Caki2 (cell line): ENCODE results near the gene VARS2. TPM values are rescaled to one million over a fixed set of nuclear protein-coding genes. Genes with fewer than 3 reads are reported as not detected.
"Not testable (repeated sequence)": the region's sequence is repeated elsewhere in the genome, so short reads cannot be mapped to it uniquely, and the experiment has no call there.

Experiments
- DNase-seq: peaks from one replicate; pipeline ENCODE4 v3.0.0-alpha.2; 2015; ENCODE audit warnings: low read depth
- in situ Hi-C: cut with HindIII; loops from 2 replicates; pipeline ENCODE4 v1.10.0; 2016; ENCODE audit warnings: low sequenced_read_pairs, low pct_unique_long_range_greater_than_20kb, mixed read lengths
- total RNA-seq: library from RNA; depleted of rRNA; stranded (reverse); fragments of >200 nt; shearing (Covaris generic); gene quantifications from 2 replicates; pipeline ENCODE4 v1.2.3, GENCODE V29; 2014; ENCODE audit warnings: low replicate concordance; rRNA removed

Gene VARS2
- 29.5 and 43.7 TPM in 2 replicates for total RNA-seq

DNA sequence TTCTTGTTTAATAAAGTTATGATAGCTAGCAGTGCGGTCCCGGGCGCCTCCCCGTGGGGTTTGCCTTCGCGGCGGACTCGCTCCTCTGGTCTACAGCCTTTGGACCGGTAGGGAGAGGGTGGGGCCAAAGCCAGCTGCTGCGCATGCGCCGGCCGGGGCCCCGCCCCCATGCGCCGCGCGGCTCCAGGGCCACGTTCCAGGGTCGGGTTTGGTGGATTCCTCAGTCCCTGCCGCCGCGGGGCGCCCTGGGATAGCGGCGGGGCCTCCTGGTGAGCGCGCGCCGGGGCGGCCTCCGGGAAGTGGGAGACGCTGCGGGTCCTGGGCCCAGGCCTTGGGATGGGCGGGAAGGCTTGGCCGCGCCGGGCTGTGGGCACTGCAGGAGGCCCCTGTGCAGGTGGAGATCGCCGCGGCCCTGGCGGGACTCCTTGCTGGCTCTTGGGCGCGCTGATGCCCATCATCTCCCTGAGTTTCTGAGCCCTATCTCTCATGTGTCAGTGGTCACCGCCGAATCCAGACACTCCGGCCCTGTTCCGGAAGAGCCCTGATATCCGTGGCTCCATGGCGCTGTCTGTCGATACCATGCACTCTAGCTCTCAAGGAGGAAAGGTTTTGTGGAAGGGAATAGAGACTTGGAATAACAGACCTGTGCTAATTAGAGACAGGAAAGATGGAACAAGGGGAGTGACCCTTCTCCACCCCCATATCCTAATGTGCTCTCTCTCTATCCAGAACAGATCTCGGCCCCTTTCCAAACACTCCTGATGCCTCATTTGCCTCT is at the start of gene VARS2:
Gene VARS2 (plus strand): TSS at position 163 of the 778 bp plus-strand sequence. CDS start 599 bp downstream, at position 762.
- in situ Hi-C loops = no loop called here
- DNase-seq = peak; percentile 97

DNA sequence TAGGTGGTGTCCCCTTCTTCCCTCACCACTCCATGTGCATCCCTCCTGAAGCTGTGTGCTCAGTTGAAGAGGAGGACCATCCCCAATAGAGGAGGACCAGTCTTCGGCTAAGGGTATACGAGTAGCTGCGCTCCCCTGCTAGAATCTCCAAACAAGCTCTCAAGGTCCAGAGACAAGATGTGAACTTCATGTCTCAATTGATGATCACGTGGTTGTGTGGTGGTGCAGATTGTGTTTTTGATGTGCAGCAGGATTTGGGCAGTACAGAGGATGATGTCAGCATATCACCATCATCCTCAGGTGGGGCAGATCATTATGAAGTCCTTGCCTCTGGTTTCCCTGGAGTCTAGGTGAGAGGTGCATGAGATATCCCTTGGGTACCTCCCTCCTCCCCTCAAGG is 49.7 kb upstream of the VARS2 start:
- DNase-seq = no peak
- in situ Hi-C loops = no loop called here

DNA sequence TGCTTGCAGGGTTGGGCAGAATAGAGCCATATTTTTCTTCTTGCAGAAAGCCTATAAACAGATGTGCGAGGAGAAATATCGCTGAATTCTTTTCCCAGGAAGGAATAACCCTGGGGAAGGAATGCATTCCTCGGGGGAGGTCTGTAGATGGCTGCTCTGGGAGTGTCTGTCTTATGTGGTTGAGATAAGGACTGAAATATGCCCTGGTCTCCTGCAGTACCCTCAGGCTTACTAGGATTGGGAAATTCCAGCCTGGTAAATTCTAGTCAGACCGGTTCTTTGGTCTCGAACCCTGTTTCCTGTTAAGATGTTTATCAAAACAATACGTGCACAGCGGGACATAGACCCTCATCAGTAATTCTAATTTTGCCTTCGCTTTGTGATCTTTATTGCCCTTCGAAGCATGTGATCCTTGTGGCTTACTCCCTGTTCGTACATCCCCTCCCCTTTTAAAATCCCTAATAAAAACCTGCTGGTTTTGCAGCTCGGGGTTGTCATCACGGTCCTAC is 44.7 kb upstream of the VARS2 start:
- in situ Hi-C loops, DNase-seq: not testable (repeated sequence)

DNA sequence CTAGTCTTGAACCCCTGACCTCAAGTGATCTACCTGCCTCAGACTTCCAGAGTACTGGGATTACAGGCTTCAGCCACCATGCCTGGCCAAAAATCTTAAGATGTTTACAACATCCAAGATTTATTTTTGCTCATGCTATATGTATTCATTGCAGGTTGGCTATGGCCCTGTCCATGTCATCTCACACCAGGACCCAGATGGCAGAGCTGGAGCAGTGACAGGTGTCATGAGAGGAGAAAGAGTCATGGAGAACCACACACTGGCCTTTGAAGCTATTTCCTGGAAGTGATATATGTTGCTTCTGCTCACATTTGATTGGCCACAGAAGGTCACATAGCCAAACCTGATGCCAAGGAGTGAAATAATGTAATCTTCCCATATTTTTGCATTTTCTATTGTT is 43.5 kb upstream of the VARS2 start:
- in situ Hi-C loops = no loop called here

DNA sequence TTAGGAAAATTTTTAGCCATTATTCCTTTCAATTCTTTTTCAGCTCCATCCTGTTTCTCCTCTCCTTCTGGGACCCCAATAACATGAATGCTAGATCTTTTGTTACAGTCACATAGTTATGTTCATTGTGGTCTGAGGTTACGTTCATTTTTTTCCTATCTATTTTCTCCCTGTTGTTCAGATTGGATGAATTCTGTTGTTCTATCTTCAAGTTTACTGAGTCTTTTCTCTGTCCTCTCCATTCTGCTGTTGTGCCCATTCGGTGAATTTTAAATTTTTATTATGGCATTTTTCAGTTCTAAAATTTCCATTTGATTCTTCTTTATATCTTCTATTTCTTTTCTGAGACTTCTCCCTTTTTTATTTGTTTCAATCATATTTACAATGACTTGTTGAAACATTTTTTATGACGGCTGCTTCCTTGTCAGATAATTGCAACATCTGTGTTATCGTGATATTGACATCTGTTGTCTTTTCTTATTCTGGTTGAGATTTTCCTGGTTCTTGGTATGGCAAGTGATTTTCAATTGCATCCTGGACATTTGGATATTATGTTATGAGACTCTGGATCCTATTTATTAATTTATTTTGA is 42.4 kb upstream of the VARS2 start:
- in situ Hi-C loops = no loop called here

More for the DNA sequence above, 43.5 kb upstream of the VARS2 start:
- no peak for DNase-seq

DNA sequence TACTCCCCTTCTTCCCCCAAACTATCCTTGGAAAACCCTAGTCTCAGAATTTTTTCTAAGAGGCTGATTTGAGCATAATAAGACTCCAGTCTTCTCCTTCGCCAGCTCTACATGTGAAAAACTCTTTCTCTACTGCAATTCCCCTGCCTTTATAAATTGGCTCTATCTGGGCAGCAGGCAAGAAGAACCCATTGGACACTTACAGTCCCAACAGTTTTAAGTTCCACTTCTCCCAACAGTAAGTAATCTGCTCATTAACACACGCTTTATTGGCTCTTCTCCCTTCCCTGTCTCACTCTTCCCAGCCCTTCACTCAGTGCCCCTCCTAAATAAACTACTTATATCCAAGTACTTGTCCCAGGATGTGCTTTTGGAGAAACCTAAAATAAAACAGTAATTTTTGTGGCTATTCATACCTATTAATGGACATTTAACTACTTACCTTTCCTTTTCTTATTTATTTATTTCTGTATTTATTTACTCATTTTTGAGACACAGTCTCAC is 40.8 kb upstream of the VARS2 start:
- in situ Hi-C loops = no loop called here
- DNase-seq = no peak

More for the DNA sequence above, 42.4 kb upstream of the VARS2 start:
- no peak for DNase-seq

DNA sequence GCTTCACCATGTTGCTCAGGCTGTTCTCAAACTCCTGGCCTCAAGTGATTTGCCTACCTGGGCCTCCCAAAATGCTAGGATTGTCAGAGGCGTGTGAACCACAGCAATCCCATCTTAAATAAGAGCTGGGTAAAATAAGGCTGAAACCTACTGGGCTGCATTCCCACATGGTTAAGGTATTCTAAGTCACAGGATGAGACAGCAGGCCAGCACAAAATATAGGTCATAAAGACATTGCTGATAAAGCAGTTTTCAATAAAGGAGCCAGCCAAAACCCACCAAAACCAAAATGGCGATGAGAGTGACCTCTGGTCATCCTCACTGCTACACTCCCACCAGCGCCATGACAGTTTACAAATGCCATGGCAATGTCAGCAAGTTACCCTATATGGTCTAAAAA is 40.2 kb upstream of the VARS2 start:
- DNase-seq, in situ Hi-C loops: not testable (repeated sequence)

DNA sequence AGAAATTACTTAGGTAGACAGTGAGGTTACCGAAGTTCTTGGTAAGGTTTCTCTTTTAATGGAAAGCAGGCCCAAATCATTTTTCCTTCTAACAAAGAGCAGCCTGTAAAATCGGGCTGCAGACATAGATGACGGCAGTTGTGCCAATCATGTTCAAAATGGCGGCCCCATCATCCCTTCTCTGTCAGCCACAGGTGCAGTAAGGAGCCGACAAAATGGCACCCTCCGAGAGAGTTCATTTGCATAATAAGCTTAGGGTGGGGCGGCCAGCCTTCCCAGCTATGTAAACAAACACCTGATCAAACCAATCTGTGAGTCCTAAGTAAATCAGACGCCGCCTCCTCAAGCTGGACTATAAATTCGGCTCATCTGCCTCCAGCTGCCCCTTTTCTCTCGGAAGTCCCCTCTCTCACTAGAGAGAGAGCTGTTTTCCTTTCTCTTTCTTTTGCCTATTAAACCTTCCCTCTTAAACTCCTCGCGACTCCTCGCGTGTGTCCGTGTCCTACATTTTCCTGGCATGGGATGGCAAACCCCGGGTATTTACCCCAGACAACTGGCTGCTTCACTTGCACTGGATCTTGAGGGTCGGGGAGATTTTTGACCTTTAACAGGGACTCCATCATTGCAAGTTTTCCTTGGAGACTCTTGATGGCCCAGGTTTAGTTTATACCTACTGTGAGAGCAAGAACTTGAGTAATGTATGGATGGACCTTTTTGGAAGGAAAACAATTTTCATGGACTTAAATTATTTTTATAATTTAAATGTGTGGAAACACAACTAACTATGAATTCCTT is 38.6 kb upstream of the VARS2 start:
- in situ Hi-C loops = no loop called here
- no peak for DNase-seq

DNA sequence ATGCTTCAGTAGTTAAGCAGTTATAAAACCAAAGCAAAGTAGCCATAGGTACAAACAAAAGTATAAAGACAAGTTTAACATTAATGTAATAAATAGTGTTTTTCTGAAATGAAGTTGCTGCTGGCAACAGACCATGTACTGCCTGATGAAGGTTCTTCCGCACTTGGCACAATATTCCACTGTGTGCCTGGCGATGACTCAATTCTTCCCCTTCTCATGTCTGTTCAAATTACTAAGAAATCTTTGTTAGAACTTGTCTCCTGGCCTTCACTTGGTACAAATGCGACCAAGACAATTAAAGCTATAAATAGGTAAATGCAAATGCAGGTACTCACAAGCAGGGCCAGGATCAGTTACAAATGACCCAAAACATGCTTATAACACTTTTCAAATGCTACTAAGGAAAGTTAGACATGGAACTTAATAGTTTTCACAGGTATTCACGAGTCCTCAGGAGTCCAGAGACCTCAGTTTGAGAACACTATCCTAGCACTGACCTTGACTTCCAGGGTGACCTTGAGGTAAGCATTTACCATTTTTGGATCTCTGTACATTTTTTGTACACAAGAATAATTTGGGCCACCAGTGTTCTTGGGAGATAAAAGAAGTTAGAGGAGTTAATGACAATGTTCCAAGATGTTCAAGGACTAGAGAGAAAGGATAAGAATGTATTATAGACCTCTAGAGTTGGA is 37.9 kb upstream of the VARS2 start:
- no peak for DNase-seq
- in situ Hi-C loops = no loop called here

DNA sequence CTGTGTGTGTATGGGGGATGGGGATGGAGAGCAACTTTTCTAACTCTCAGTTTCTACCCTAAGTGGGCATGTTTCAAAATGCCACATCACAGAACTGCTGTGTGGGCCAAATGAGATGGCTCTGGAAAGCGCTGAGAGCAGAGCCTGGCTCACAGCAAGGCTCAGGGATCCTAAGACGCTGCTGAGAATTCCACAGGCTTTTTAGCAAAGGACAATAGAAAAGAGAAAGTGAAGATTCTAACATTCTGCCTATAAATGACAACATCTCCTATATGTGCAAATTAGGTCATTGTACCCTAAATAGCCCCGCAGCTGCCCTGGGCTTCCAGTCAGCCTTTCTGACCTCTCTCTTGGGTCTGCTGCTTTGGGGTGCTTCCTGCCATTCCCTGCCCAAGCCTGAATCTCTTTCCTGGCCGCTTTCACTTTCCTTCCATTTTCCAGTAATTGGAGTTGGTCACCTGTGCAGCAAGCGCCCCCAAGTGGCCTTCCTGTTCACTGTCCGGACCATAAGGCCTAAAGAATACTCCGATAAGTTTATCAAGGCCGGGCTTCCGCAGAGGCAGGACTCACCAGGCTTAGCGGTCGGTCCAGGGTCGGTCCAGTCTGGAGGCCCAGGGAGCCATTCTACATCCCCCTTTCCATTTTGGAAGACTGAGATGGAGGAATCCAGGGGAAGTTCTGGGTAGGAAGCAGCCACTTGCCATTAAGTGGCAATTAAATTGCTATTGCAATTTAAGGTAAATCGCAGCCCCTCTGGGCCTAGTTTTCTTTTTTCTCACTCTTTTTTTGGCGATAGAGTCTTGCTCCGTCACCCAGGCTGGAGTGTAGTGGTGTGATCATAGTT is 36.4 kb upstream of the VARS2 start:
- in situ Hi-C loops = no loop called here

DNA sequence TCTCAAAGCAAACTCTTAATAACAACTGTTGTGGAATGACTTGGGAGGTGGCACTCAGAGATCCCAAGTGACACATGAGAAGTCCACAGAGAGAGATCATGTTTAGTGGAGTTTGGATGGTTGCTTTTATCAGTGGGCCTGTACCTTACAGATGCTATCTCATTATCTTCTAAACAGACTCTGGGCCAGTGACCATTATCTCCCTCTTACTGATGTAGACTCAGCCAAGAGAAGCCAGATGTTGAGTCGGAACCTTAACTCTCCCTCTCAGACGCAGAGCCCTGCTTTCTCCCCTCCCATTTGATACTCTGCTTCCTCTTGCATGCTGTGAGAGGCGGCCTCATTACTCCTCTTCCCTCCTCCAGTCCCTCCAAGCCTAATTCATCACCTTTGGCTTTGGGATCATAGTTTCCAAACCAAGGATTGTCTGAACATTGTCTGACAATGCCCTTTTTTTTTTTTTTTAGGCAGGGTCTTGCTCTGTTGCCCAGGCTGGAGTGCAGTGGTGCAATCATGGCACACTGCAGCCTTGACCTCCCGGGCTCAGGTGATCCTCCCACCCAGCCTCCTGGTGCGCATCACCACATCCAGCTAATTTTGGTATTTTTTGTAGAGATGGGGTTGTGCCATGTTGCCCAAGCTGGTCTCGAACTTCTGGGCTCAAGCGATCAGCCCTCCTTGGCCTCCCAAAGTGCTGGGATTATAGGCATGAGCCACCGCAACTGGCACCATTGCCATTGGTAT is 34.2 kb upstream of the VARS2 start:
- in situ Hi-C loops = no loop called here

More for the DNA sequence above, 36.4 kb upstream of the VARS2 start:
- DNase-seq = peak; percentile 82

DNA sequence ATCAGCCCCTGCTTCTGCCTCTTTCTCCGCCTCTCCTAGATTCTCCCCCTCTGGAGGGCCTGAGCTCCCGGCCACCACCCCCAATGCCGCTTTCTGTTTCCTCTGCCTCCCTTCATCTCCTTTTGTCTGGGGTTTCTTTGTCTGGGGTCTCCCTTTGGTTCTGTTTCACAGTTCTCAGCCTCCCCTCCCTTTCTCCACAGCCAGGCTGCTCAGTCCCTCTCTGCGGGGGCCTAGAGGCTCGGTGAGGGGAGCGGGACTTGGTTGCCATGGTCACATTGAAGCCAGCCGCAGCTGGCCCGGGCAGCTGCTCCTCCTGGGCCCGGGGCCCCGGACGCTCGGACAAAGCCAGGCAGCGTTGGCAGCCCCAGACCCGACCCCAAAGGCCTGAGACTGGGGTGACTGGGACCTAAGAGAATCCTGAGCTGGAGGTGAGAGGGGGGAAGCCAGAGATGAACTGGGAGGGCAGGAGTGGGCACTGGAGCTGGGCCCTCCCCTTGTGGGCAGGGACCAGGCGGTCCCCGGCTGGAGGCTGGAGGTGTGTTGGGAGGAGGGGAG is 33.3 kb upstream of the VARS2 start:
- in situ Hi-C loops = no loop called here
- DNase-seq = no peak

More for the DNA sequence above, 34.2 kb upstream of the VARS2 start:
- DNase-seq = no peak

DNA sequence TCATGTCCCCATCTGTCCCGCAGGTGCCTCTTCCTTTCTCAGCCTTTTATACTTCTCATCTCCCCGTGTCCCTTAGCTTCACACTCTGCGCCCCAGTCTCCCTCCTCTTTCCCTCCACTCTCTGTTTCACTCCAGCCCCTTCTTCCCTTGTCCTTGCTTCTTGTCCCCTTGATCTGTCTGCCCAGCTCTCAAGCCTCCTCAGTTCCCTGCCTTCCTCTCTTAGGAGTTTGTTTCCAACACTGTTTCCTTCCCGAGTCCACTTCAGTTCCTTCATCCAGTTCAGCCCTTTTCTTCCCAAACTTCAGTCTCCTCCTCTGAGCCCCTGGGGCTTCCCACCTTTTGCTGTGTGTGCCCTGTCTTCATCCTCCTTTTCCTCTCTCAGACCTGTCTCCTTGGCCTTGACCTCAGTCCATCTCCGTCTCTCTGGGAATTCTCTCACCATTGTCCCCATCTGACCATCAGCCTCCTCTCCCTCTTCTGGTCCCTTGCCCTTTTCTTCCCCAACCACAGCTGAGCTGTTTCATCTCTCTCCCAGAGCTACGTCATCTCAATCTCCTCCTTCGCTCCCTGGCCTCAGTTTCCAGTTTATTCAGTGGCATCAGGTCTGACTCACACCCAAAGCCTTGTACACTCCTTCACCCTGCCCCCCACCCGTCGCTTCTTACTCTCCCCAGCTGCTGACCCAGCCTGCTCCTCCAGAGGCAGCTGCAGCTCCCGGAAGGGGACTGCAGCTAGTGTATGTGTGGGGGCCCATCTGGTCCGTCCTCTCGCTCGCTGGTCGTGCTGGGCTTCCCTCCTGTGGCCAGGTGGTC is 32.4 kb upstream of the VARS2 start:
- in situ Hi-C loops = no loop called here
- no peak for DNase-seq

DNA sequence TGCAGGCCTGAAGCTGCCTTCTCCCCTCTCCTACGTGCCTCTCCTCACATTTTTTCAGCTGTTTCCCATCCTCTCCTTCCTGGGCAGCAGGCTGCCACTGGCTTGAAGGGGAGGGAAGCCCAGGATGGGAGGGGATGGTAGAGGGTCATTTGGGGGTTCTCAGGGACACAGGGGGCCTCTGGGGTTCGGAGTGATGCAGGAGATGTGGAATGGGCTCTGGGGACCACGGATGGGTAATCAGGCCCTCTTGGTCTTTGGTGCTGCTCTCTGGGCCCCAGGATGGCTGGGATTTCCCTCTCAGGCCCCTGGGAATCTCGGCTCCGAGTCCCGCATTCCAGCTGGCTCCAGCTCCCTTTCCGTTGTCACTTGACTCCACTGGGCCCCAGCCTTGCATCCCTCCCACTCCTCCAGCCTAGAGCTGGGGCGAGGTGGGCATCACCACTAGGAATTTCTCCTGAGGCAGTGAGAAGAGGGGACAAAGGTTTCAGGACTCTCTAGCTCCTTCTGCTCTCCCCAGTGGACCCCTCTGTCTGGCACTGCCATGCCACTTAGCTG is 31.8 kb upstream of the VARS2 start:
- no peak for DNase-seq
- in situ Hi-C loops = no loop called here
